SU-DHL-6 (cell line): Measurements from ENCODE around the gene SLC26A9.

Source experiments
- EZH2phosphoT487 ChIP-seq: fragments of 200-600 bp; sonication (generic), shearing (Covaris generic); conservative IDR thresholded peaks from 2 replicates; pipeline ENCODE4 v1.6.1; 2018; ENCODE audit warnings: mild to moderate bottlenecking, antibody characterized with exemption, low read length, moderate library complexity, mixed read lengths
- TF ChIP-seq, protein P1 (sequence below): fragments of 200-600 bp; sonication (generic); IDR thresholded peaks from one replicate; pipeline ENCODE4 v1.5.1; 2017; ENCODE audit warnings: antibody characterized with exemption, mild to moderate bottlenecking, low read length, moderate library complexity; ENCODE audit not compliant: insufficient read depth, poor library complexity, severe bottlenecking

DNA sequence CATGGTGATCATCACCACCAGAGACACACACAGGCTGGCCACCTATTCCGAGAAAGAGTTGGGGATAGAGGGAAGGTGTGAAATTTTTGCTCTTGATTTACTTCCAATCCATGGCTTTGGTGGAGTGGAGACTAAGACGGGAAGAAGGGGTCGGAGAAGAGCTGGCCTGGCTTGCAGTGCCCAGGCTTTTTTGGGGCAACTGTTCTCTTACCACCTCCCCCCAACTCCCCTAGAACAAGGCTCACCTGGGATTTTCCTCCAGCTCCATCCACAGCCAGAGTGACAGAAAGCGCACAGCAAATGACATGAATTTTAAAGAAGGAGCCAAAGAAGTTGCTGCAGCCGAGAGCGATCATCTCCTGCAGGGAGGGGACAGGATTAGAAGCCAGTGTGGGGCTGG lies 16.0 kb downstream of the SLC26A9 start:
- TF ChIP-seq EZH2phosphoT487: no peak
- TF ChIP-seq, protein P1, sequence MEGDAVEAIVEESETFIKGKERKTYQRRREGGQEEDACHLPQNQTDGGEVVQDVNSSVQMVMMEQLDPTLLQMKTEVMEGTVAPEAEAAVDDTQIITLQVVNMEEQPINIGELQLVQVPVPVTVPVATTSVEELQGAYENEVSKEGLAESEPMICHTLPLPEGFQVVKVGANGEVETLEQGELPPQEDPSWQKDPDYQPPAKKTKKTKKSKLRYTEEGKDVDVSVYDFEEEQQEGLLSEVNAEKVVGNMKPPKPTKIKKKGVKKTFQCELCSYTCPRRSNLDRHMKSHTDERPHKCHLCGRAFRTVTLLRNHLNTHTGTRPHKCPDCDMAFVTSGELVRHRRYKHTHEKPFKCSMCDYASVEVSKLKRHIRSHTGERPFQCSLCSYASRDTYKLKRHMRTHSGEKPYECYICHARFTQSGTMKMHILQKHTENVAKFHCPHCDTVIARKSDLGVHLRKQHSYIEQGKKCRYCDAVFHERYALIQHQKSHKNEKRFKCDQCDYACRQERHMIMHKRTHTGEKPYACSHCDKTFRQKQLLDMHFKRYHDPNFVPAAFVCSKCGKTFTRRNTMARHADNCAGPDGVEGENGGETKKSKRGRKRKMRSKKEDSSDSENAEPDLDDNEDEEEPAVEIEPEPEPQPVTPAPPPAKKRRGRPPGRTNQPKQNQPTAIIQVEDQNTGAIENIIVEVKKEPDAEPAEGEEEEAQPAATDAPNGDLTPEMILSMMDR: no peak
